ENCODE data around the gene CD55.

The CD55 gene

GRCh38 chr1:207330011-207330710 is 8.7 kb downstream of the CD55 start:
- H4K20me1 ChIP-seq (ENCODE audit: insufficient read depth, low read length) = no peaks in the 10 kb centered on the region
- no peak overlapping the region for H3K4me3 ChIP-seq (ENCODE audit: low read length)
- no peak overlapping the region for H2AFZ ChIP-seq (ENCODE audit: low read depth, low read length)
- H3K27ac ChIP-seq (ENCODE audit: low read length) = no peak overlapping the region
- no peak overlapping the region for H3K4me2 ChIP-seq (ENCODE audit: low read length)
- no peak for TF ChIP-seq CTCF (IDR thresholded peaks at IDR 0.05; ENCODE audit: low read depth, low read length)
- TF ChIP-seq EZH2phosphoT487 (IDR thresholded peaks at IDR 0.05; ENCODE audit: low read depth) = no peak
- peaks cover 23% of the 10 kb centered on the region for H3K9me3 ChIP-seq (ENCODE audit: insufficient read depth, low read length)
- H3K36me3 ChIP-seq (replicated peaks; ENCODE audit: low read depth, low read length) = peaks cover 57% of the 10 kb centered on the region
- H3K4me1 ChIP-seq (ENCODE audit: low read length) = peaks cover 25% of the 10 kb centered on the region
- H3K79me2 ChIP-seq (ENCODE audit: low read length) = no peaks in the 10 kb centered on the region
- H3K9ac ChIP-seq (ENCODE audit: low read length) = no peak overlapping the region
- H3K27me3 ChIP-seq (ENCODE audit: low read depth, low read length) = no peaks in the 10 kb centered on the region

GRCh38 chr1:207331354-207332313 is 10.2 kb downstream of the CD55 start:
- TF ChIP-seq EZH2phosphoT487 (IDR thresholded peaks at IDR 0.05; ENCODE audit: low read depth) (no peak), CTCF (IDR thresholded peaks at IDR 0.05; ENCODE audit: low read depth, low read length) (no peak)
- H3K4me1 ChIP-seq (ENCODE audit: low read length) = peaks cover 39% of the 10 kb centered on the region
- H4K20me1 ChIP-seq (ENCODE audit: insufficient read depth, low read length) = no peaks in the 10 kb centered on the region
- no peak overlapping the region for H3K9ac ChIP-seq (ENCODE audit: low read length)
- no peak overlapping the region for H3K27ac ChIP-seq (ENCODE audit: low read length)
- H3K79me2 ChIP-seq (ENCODE audit: low read length) = no peaks in the 10 kb centered on the region
- no peak overlapping the region for H3K4me3 ChIP-seq (ENCODE audit: low read length)
- peaks cover 60% of the 10 kb centered on the region for H3K36me3 ChIP-seq (replicated peaks; ENCODE audit: low read depth, low read length)
- no peaks in the 10 kb centered on the region for H3K27me3 ChIP-seq (ENCODE audit: low read depth, low read length)
- peaks cover 23% of the 10 kb centered on the region for H3K9me3 ChIP-seq (ENCODE audit: insufficient read depth, low read length)
- no peak overlapping the region for H3K4me2 ChIP-seq (ENCODE audit: low read length)
- no peak overlapping the region for H2AFZ ChIP-seq (ENCODE audit: low read depth, low read length)

GRCh38 chr1:207333009-207333600 is 11.6 kb downstream of the CD55 start:
- H3K4me2 ChIP-seq (ENCODE audit: low read length) = peak overlapping the region; percentile 26

More at GRCh38 chr1:207333009-207333600, 11.6 kb downstream of the CD55 start:
- Histone ChIP-seq H3K27ac (ENCODE audit: low read length) (peak overlapping the region; percentile 6), H3K9me3 (ENCODE audit: insufficient read depth, low read length) (peaks cover 23% of the 10 kb centered on the region), H3K36me3 (replicated peaks; ENCODE audit: low read depth, low read length) (peaks cover 58% of the 10 kb centered on the region), H3K79me2 (ENCODE audit: low read length) (no peaks in the 10 kb centered on the region), H3K4me3 (ENCODE audit: low read length) (no peak overlapping the region), H2AFZ (ENCODE audit: low read depth, low read length) (no peak overlapping the region), H4K20me1 (ENCODE audit: insufficient read depth, low read length) (no peaks in the 10 kb centered on the region), H3K9ac (ENCODE audit: low read length) (no peak overlapping the region), H3K27me3 (ENCODE audit: low read depth, low read length) (no peaks in the 10 kb centered on the region), H3K4me1 (ENCODE audit: low read length) (peaks cover 51% of the 10 kb centered on the region)
- TF ChIP-seq CTCF (IDR thresholded peaks at IDR 0.05; ENCODE audit: low read depth, low read length) (no peak), EZH2phosphoT487 (IDR thresholded peaks at IDR 0.05; ENCODE audit: low read depth) (no peak)

All from OCI-LY3 (cell line).